Measurements from ENCODE around the gene RPS3. TPM values are rescaled to one million over a fixed set of nuclear protein-coding genes. Genes with fewer than 3 reads are reported as not detected.

Gene RPS3
- total and polyA plus RNA-seq, 2 of the 13 experiments (the other 11 are each of a cell fraction or from before 2014, with no cell fraction given) = 2,143 to 3,616 TPM

GRCh38 chr11:75350743-75351540 is 48.4 kb upstream of the RPS3 start (continued):
- TF ChIP-seq HNF1A (IDR thresholded peaks at IDR 0.05; ENCODE audit: low read depth) = no peak
- TF ChIP-seq HNF1A (CRISPR knock-in tag; IDR thresholded peaks at IDR 0.05; ENCODE audit: borderline replicate concordance) = peak; percentile 41; the same call in 1 of the 2 replicates
- TF ChIP-seq DMTF1 (CRISPR knock-in tag; IDR thresholded peaks at IDR 0.05) = 0 out of 2 replicates have a peak, but pooled peaks have one; percentile 38
- TF ChIP-seq ZFX (CRISPR knock-in tag; IDR thresholded peaks at IDR 0.05; ENCODE audit: low read depth) = peak; percentile 43; the same call in 1 of the 2 replicates
- peak; percentile 54; the same call in 1 of the 2 replicates for TF ChIP-seq KLF13 (CRISPR knock-in tag; IDR thresholded peaks at IDR 0.05)
- no peak for TF ChIP-seq FOXA1 (IDR thresholded peaks at IDR 0.05)
- 0 out of 2 replicates have a peak, but pooled peaks have one; percentile 7 for TF ChIP-seq FOXA1 (CRISPR knock-in tag; IDR thresholded peaks at IDR 0.05)
- peak; percentile 76; the same call in 1 of the 2 replicates for TF ChIP-seq ZBTB4 (CRISPR knock-in tag; IDR thresholded peaks at IDR 0.05; ENCODE audit: borderline replicate concordance)
- TF ChIP-seq ZFP91 (CRISPR knock-in tag; IDR thresholded peaks at IDR 0.05; ENCODE audit: borderline replicate concordance) = peak; percentile 38; the same call in 1 of the 2 replicates
- TF ChIP-seq ZBTB33 (CRISPR knock-in tag; IDR thresholded peaks at IDR 0.05) = peak; percentile 28
- 0 out of 2 replicates have a peak, but pooled peaks have one; percentile 40 for TF ChIP-seq ZNF790 (CRISPR knock-in tag; IDR thresholded peaks at IDR 0.05; ENCODE audit: borderline replicate concordance)
- no peak for TF ChIP-seq CENPT (CRISPR knock-in tag; IDR thresholded peaks at IDR 0.05; ENCODE audit: low read depth)
- TF ChIP-seq GATAD1 (CRISPR knock-in tag; IDR thresholded peaks at IDR 0.05) = no peak
- peak; percentile 10; the same call in 1 of the 2 replicates for TF ChIP-seq GATAD2A (CRISPR knock-in tag; IDR thresholded peaks at IDR 0.05)

Data from HepG2 (cell line).